ENCODE data around the gene JAK2. TPM values are rescaled to one million over a fixed set of nuclear protein-coding genes. Genes with fewer than 3 reads are reported as not detected.

The JAK2 gene
- total RNA-seq, 4 donors from 2014 or later = 11.1 to 18.9 (median 11.9) TPM

GRCh38 chr9:5002811-5003210, 17.7 kb downstream of the JAK2 start:
- H3K4me3 ChIP-seq = no peak overlapping the region
- TF ChIP-seq CTCF (IDR thresholded peaks at IDR 0.05) = no peak
- no peak for TF ChIP-seq POLR2A (IDR thresholded peaks at IDR 0.05)
- H3K4me1 ChIP-seq = no peaks in the 10 kb centered on the region
- DNase-seq = no peak
- no peaks in the 10 kb centered on the region for H3K27me3 ChIP-seq
- H3K9me3 ChIP-seq = peaks cover 0 to 20% (median 9%) of the 10 kb centered on the region in 3 donors
- intact Hi-C loops (cut with DNase I) = no loop called here
- peaks cover 0 to 58% (median 0%) of the 10 kb centered on the region in 3 donors for H3K36me3 ChIP-seq
- 42 to 46% methylated on average over 1 of the region's 1 CpG for WGBS, 2 donors
- H3K27ac ChIP-seq = no peak overlapping the region

- H3K4me3 ChIP-seq = no peak overlapping the region
- no peak overlapping the region for H3K27ac ChIP-seq
- H3K9me3 ChIP-seq = peaks cover 0 to 20% (median 9%) of the 10 kb centered on the region in 3 donors
- peaks cover 0 to 7% (median 0%) of the 10 kb centered on the region in 3 donors for H3K4me1 ChIP-seq
- DNase-seq = no peak
- intact Hi-C loops (cut with DNase I) = no loop called here
- H3K36me3 ChIP-seq = peaks cover 0 to 43% (median 0%) of the 10 kb centered on the region in 3 donors
- no peaks in the 10 kb centered on the region for H3K27me3 ChIP-seq
- TF ChIP-seq POLR2A (IDR thresholded peaks at IDR 0.05) (no peak), CTCF (IDR thresholded peaks at IDR 0.05) (no peak)
Observed at GRCh38 chr9:5004481-5004880, 19.4 kb downstream of the JAK2 start.

- intact Hi-C loops (cut with DNase I) = no loop called here
- H3K9me3 ChIP-seq = peaks cover 0 to 8% (median 7%) of the 10 kb centered on the region in 3 donors
- H3K27me3 ChIP-seq = no peaks in the 10 kb centered on the region
- TF ChIP-seq CTCF (IDR thresholded peaks at IDR 0.05) (no peak), POLR2A (IDR thresholded peaks at IDR 0.05) (no peak)
- peaks cover 0 to 23% (median 0%) of the 10 kb centered on the region in 3 donors for H3K36me3 ChIP-seq
- H3K4me1 ChIP-seq = peaks cover 0 to 19% (median 2%) of the 10 kb centered on the region in 3 donors
- no peak overlapping the region for H3K4me3 ChIP-seq
- DNase-seq = no peak
- H3K27ac ChIP-seq = no peak overlapping the region
Observed at GRCh38 chr9:5008202-5008601, 23.1 kb downstream of the JAK2 start.

- intact Hi-C loops (cut with DNase I) = no loop called here
- DNase-seq = no peak
- Histone ChIP-seq H3K4me1 (peaks cover 0 to 23% (median 2%) of the 10 kb centered on the region in 3 donors), H3K4me3 (no peak overlapping the region), H3K27me3 (no peaks in the 10 kb centered on the region), H3K27ac (peak overlapping the region in 2 of 4 donors; percentile 15 to 30), H3K9me3 (peaks cover 0 to 4% (median 0%) of the 10 kb centered on the region in 3 donors), H3K36me3 (peaks cover 0 to 27% (median 0%) of the 10 kb centered on the region in 3 donors)
- no peak for TF ChIP-seq CTCF (IDR thresholded peaks at IDR 0.05)
- no peak for TF ChIP-seq POLR2A (IDR thresholded peaks at IDR 0.05)
Observed at GRCh38 chr9:5013374-5013773, 28.3 kb downstream of the JAK2 start.

GRCh38 chr9:5015934-5016333, 30.9 kb downstream of the JAK2 start:
- TF ChIP-seq CTCF (IDR thresholded peaks at IDR 0.05) (no peak), POLR2A (IDR thresholded peaks at IDR 0.05) (no peak)
- WGBS, 2 donors = 81 to 89% methylated on average over 5 of the region's 5 CpGs
- intact Hi-C loops (cut with DNase I) = no loop called here

More at GRCh38 chr9:5015934-5016333, 30.9 kb downstream of the JAK2 start:
- Histone ChIP-seq H3K36me3 (peaks cover 0 to 26% (median 0%) of the 10 kb centered on the region in 3 donors), H3K9me3 (peaks cover 0 to 11% (median 4%) of the 10 kb centered on the region in 3 donors), H3K27me3 (no peaks in the 10 kb centered on the region), H3K27ac (no peak overlapping the region), H3K4me3 (no peak overlapping the region), H3K4me1 (peaks cover 0 to 16% (median 2%) of the 10 kb centered on the region in 3 donors)
- no peak for DNase-seq

Data from esophagus squamous epithelium (tissue), 5 donors.